Measurements from ENCODE around the gene CIAO3.

The CIAO3 gene

DNA sequence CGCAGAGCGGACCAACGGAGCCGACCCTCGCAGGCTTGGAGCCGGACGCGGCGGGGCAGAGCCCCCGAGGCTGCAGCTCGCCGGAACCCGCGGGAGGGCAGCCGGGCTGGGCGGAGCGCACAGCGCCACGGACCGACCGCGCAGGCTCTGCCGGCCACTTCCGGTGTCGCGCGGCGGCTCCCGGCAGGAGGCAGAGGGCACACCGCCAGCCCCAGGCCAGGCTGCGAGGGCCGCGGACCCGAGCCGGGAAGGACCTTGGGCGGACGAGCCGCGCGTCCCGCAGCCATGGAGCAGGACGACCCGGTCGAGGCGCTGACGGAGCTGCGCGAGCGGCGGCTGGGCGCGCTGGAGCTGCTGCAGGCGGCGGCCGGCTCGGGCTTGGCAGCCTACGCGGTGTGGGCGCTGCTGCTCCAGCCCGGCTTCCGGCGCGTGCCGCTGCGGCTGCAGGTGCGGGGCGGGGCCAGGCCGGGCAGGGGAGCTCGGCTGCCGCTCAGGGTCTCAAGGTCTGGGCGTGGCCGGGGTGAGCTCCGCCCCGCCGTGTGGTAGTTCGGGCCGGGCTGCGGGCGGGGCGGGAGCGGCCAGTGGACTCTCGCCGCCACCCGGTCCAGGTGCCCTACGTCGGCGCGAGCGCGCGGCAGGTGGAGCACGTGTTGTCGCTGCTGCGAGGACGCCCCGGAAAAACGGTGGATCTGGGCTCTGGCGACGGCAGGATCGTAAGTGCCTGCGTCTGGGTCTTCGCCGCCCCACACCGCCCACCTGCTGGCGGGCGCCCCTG, 19.6 kb downstream of the CIAO3 start, which contains the start of gene ANTKMT:
Gene ANTKMT (plus strand): TSS at position 157 of the 775 bp plus-strand sequence. CDS start 129 bp downstream, at position 286.
- Histone ChIP-seq H3K36me3 (ENCODE audit: low read depth) (peaks cover 7% of the 10 kb centered on the region; the same call in 1 of the 2 replicates), H3K9me3 (ENCODE audit: severe bottlenecking) (no peaks in the 10 kb centered on the region), H3K4me3 (ENCODE audit: severe bottlenecking) (peak within 1 kb of the TSS; percentile 73), H3K27ac (ENCODE audit: poor library complexity, severe bottlenecking) (peak within 1 kb of the TSS; percentile 85), H3K4me1 (ENCODE audit: insufficient read depth, poor library complexity, severe bottlenecking) (peaks cover 3% of the 10 kb centered on the region), H3K27me3 (ENCODE audit: insufficient read depth, poor library complexity, severe bottlenecking) (no peaks in the 10 kb centered on the region)
- peak; percentile 5 for TF ChIP-seq CTCF (IDR thresholded peaks at IDR 0.05; ENCODE audit: poor library complexity, severe bottlenecking)
- DNase-seq (ENCODE audit: low spot score) (peak; percentile 91), ATAC-seq (ENCODE audit: low read depth) (peak; percentile 62)

GRCh38 chr16:720447-720989, 20.3 kb downstream of the CIAO3 start:
- peak; percentile 20 for ATAC-seq (ENCODE audit: low read depth)
- Histone ChIP-seq H3K9me3 (ENCODE audit: severe bottlenecking) (no peaks in the 10 kb centered on the region), H3K27ac (ENCODE audit: poor library complexity, severe bottlenecking) (peak overlapping the region; percentile 85), H3K36me3 (ENCODE audit: low read depth) (peaks cover 7% of the 10 kb centered on the region; the same call in 1 of the 2 replicates), H3K27me3 (ENCODE audit: insufficient read depth, poor library complexity, severe bottlenecking) (no peaks in the 10 kb centered on the region), H3K4me3 (ENCODE audit: severe bottlenecking) (peak overlapping the region; percentile 73), H3K4me1 (ENCODE audit: insufficient read depth, poor library complexity, severe bottlenecking) (peaks cover 3% of the 10 kb centered on the region)
- DNase-seq (ENCODE audit: low spot score) = no peak
- peak; percentile 15 for TF ChIP-seq CTCF (IDR thresholded peaks at IDR 0.05; ENCODE audit: poor library complexity, severe bottlenecking)

DNA sequence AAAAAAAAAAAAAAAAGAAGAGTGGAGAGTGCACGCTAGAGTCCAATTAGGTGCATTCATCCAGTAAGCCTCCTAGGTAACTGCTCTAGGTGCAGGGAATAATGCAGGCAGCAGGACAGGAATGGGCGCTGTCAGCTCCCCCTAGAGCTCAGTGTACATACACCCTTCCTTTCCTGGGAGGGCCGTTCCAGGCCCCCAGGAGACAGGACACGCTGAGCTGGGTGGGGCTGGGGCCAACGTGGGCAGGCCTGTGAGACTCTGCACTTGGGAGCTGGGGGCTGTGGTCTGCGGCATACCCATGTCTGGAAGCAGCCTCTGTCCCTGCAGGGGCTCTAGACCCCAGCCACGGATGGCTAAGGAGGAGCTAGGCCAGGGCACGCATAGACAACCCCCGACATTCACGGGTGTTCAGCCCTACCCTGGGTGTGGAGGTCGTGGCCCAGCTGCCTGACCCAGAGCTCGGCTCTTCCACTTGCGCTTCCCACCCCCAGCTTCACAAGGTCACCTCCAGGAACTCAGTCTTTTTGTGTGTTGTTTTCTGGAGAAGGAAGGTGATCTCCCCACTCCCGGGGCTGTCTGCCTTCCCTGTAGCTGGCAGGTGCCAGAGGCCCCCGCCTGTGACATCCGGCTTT, 20.9 kb downstream of the CIAO3 start:
- peak; percentile 15 for TF ChIP-seq CTCF (IDR thresholded peaks at IDR 0.05; ENCODE audit: poor library complexity, severe bottlenecking)
- DNase-seq (ENCODE audit: low spot score) = no peak
- Histone ChIP-seq H3K36me3 (ENCODE audit: low read depth) (peaks cover 7% of the 10 kb centered on the region; the same call in 1 of the 2 replicates), H3K4me3 (ENCODE audit: severe bottlenecking) (peak overlapping the region; percentile 73), H3K9me3 (ENCODE audit: severe bottlenecking) (no peaks in the 10 kb centered on the region), H3K27me3 (ENCODE audit: insufficient read depth, poor library complexity, severe bottlenecking) (no peaks in the 10 kb centered on the region), H3K27ac (ENCODE audit: poor library complexity, severe bottlenecking) (peak overlapping the region; percentile 85), H3K4me1 (ENCODE audit: insufficient read depth, poor library complexity, severe bottlenecking) (peaks cover 3% of the 10 kb centered on the region)
- peak; percentile 23 for ATAC-seq (ENCODE audit: low read depth)

DNA sequence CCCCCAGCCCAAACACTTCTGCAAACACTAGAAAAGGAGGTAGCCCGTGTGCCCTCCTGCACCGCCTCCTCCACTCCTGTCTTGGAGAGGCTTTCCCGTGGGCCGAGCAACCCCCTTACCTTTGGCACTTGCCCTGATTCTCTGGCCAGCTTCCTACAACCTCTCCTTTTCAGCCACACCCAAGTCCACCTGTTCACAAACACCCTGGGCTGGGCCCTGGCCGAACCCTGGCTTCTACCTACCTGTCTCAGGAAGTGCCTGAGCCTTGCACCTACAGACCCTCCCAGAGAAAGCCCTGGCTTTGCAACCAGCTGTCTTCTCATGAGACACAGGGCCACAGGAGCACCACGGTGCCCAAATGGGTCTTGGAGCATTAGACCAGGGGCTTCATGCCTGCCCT, 21.9 kb downstream of the CIAO3 start:
- DNase-seq (ENCODE audit: low spot score) (no peak), ATAC-seq (ENCODE audit: low read depth) (no peak)
- TF ChIP-seq CTCF (IDR thresholded peaks at IDR 0.05; ENCODE audit: poor library complexity, severe bottlenecking) = no peak
- Histone ChIP-seq H3K4me1 (ENCODE audit: insufficient read depth, poor library complexity, severe bottlenecking) (peaks cover 11% of the 10 kb centered on the region), H3K9me3 (ENCODE audit: severe bottlenecking) (no peaks in the 10 kb centered on the region), H3K4me3 (ENCODE audit: severe bottlenecking) (no peak overlapping the region), H3K36me3 (ENCODE audit: low read depth) (peaks cover 7% of the 10 kb centered on the region; the same call in 1 of the 2 replicates), H3K27me3 (ENCODE audit: insufficient read depth, poor library complexity, severe bottlenecking) (no peaks in the 10 kb centered on the region), H3K27ac (ENCODE audit: poor library complexity, severe bottlenecking) (no peak overlapping the region)

All from RWPE2 (cell line).